ENCODE data around the gene OR5T3. TPM values are rescaled to one million over a fixed set of nuclear protein-coding genes. Genes with fewer than 3 reads are reported as not detected.

OR5T3 gene
- not detected in 5 replicates for total RNA-seq (2022; extraction: Qiagen RNA extraction; ENCODE audit: low read depth)

DNA sequence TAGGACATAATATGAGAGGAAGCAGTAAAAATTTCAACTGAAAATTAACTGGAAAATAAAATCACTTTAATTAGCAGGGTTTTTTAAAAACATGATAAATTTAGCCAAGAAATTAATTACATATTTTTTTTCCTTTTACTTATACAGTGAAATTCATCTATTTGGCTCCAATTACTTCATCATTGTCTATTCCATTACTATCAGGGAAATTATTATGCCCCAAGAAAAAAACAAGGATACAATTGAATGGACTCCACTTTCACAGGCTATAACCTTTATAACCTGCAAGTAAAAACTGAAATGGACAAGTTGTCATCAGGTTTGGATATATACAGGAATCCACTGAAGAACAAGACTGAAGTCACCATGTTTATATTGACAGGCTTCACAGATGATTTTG, at the start of gene OR5T3:
OR5T3 (plus strand) TSS at position 301 of the 400 bp plus-strand sequence; CDS start at position 301, 0 bp downstream.

DNA sequence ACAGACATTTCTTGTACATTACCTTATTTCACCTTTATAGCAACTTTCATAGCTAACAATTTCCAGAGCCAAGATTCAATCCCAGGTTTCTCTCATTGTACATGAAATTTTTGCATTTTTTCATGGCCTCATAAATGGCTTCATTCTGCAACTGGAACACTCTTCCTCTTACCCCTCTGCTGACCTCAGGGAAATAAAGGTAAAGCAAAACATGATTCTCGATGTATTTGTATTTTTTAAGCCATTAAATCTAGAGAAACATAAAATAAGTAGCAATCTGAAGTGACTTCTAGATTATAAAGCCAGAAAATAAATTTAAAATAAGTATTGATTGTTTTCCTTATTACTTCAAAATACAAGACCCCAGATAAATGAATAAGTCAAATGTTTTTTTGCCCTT, 17.9 kb upstream of the OR5T3 start, which contains the start of gene OR5T2:
OR5T2 (minus strand) TSS at position 101 of the 400 bp plus-strand sequence. CDS start 1,193 bp downstream, outside the sequence.

DNA sequence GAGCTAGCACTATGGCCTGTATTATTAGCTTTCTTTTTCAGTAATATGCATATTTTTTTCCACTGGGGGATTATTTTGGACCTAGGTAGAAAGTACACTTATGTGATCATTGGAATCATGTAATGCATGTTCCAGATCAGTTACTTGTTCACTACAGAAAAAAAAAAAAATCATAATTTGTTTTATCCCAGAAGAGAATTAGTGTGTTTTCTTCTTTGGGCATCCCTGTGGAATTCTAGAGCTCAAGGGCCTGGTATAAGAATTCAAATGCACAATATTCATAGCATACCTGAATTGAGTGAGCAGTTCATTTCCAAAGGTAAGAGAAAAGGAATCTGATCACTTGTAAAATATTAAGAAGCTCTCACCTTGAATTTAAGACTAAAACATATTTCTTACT, 21.8 kb downstream of the OR5T3 start, which contains the start of gene OR5T1:
OR5T1 (plus strand) TSS at position 301 of the 400 bp plus-strand sequence. CDS start 1,485 bp downstream, outside the sequence.

DNA sequence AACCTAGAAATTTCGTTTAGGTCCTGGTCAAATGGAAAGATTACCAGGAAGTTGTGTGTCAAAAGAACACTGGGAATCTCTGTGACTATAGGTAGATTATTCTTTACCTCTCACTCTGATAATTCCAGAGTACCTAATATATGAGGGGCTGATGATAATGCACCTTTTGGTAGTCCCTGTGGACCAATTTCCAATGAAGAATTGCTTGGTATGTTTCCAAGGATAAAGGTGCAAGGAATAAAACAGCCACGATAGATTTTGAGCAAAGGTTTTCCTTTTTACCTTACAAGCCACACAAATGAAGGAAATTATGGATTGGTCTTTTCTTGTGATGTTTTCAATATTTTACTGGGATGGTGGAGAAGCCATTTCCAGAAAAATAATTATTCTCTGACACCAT, 40.1 kb downstream of the OR5T3 start, which contains the start of gene OR8H1:
OR8H1 (minus strand) TSS at position 101 of the 400 bp plus-strand sequence. CDS start 1,192 bp downstream, outside the sequence.

Other genes starting within 250 kb of the OR5T3 start
- gene OR5AS1, start 224.6 kb upstream of the OR5T3 start, total RNA-seq (2022; extraction: Qiagen RNA extraction; ENCODE audit: low read depth), result not detected in 5 replicates
- not detected in 5 replicates for gene OR8I2, start 158.9 kb upstream of the OR5T3 start, total RNA-seq (2022; extraction: Qiagen RNA extraction; ENCODE audit: low read depth)
- gene OR8H2, start 148.6 kb upstream of the OR5T3 start, total RNA-seq (2022; extraction: Qiagen RNA extraction; ENCODE audit: low read depth), result not detected in 5 replicates
- not detected in 5 replicates for gene OR8H3, start 129.9 kb upstream of the OR5T3 start, total RNA-seq (2022; extraction: Qiagen RNA extraction; ENCODE audit: low read depth)
- not detected in 5 replicates for gene OR8J3, start 112.1 kb upstream of the OR5T3 start, total RNA-seq (2022; extraction: Qiagen RNA extraction; ENCODE audit: low read depth)
- gene OR8K5, start 91.9 kb upstream of the OR5T3 start, total RNA-seq (2022; extraction: Qiagen RNA extraction; ENCODE audit: low read depth), result not detected in 5 replicates
- gene OR5J2, start 75.6 kb upstream of the OR5T3 start, total RNA-seq (2022; extraction: Qiagen RNA extraction; ENCODE audit: low read depth), result not detected in 5 replicates
- gene OR5T2, start 18.0 kb upstream of the OR5T3 start, total RNA-seq (2022; extraction: Qiagen RNA extraction; ENCODE audit: low read depth), result not detected in 5 replicates
- not detected in 5 replicates for gene OR5T1, start 21.9 kb downstream of the OR5T3 start, total RNA-seq (2022; extraction: Qiagen RNA extraction; ENCODE audit: low read depth)
- gene OR8H1, start 40.0 kb downstream of the OR5T3 start, total RNA-seq (2022; extraction: Qiagen RNA extraction; ENCODE audit: low read depth), result not detected in 5 replicates
- not detected in 5 replicates for gene OR8K3, start 62.9 kb downstream of the OR5T3 start, total RNA-seq (2022; extraction: Qiagen RNA extraction; ENCODE audit: low read depth)
- not detected in 5 replicates for gene OR8K1, start 93.8 kb downstream of the OR5T3 start, total RNA-seq (2022; extraction: Qiagen RNA extraction; ENCODE audit: low read depth)
- not detected in 5 replicates for gene OR8J1, start 102.0 kb downstream of the OR5T3 start, total RNA-seq (2022; extraction: Qiagen RNA extraction; ENCODE audit: low read depth)
- gene OR8U1, start 123.4 kb downstream of the OR5T3 start, total RNA-seq (2022; extraction: Qiagen RNA extraction; ENCODE audit: low read depth), result not detected in 5 replicates
- gene OR5AL1, start 160.4 kb downstream of the OR5T3 start, total RNA-seq (2022; extraction: Qiagen RNA extraction; ENCODE audit: low read depth), result not detected in 5 replicates
- not detected in 5 replicates for gene OR5M3, start 221.1 kb downstream of the OR5T3 start, total RNA-seq (2022; extraction: Qiagen RNA extraction; ENCODE audit: low read depth)
- gene OR5M8, start 239.1 kb downstream of the OR5T3 start, total RNA-seq (2022; extraction: Qiagen RNA extraction; ENCODE audit: low read depth), result not detected in 5 replicates